Small intestine (tissue), 7 donors: ENCODE data around the gene PARVA. TPM values are rescaled to one million over a fixed set of nuclear protein-coding genes. Genes with fewer than 3 reads are reported as not detected.

Experiments
- DNase-seq, 2 donors: peaks; one replicate each; pipeline versions ENCODE4 v3.0.0 to v3.0.0-alpha.2; 2013
- FAIRE-seq: peaks from 2 replicates; lab custom pipeline; 2012; peaks lifted over from hg19 to GRCh38; lab: Jason Lieb, UNC
- H3K27ac ChIP-seq, 3 donors: one replicate each; pipeline ENCODE4 v1.5.1; 2013; ENCODE audit warnings: low read length in 2 of 3, mild to moderate bottlenecking in 2 of 3, control low read depth in 1 of 3, inconsistent platforms in 1 of 3, low read depth in 1 of 3, moderate library complexity in 1 of 3
- H3K27me3 ChIP-seq, 3 donors: one replicate each; pipeline ENCODE4 v1.6.1; 2013; ENCODE audit warnings: low read length in 3 of 3, inconsistent platforms in 1 of 3; ENCODE audit not compliant: control insufficient read depth in 3 of 3, insufficient read depth in 3 of 3
- H3K36me3 ChIP-seq, 3 donors: one replicate each; pipeline ENCODE4 v1.6.1; 2013; ENCODE audit warnings: low read length in 3 of 3, inconsistent platforms in 1 of 3, low read depth in 1 of 3, mild to moderate bottlenecking in 1 of 3, moderate library complexity in 1 of 3; ENCODE audit not compliant: control insufficient read depth in 3 of 3, insufficient read depth in 2 of 3
- H3K4me1 ChIP-seq, 3 donors: one replicate each; pipeline ENCODE4 v1.6.1; 2013; ENCODE audit warnings: low read length in 2 of 3, inconsistent platforms in 1 of 3, low read depth in 1 of 3, mild to moderate bottlenecking in 1 of 3, moderate library complexity in 1 of 3; ENCODE audit not compliant: control insufficient read depth in 3 of 3, insufficient read depth in 2 of 3
- H3K4me3 ChIP-seq, 3 donors: one replicate each; pipeline ENCODE4 v1.5.1; 2013; ENCODE audit warnings: low read length in 3 of 3, control low read depth in 1 of 3, inconsistent platforms in 1 of 3, low read depth in 1 of 3, mild to moderate bottlenecking in 1 of 3, moderate library complexity in 1 of 3
- H3K9me3 ChIP-seq, 2 donors: one replicate each; pipeline ENCODE4 v1.6.1; 2013; ENCODE audit warnings: low read depth in 1 of 2, low read length in 1 of 2; ENCODE audit not compliant: control insufficient read depth in 2 of 2, insufficient read depth in 1 of 2
- WGBS, 3 donors: extraction: QIAGEN DNeasy Blood & Tissue Kit; methylation state at CpG; one replicate each; pipeline ENCODE4 v1.1.7; 2013; 5-methylcytosine and 5-hydroxymethylcytosine counted together
- polyA plus RNA-seq, 4 donors: library from polyadenylated mRNA; stranded (reverse) in 3 of 4; unstranded in 1 of 4; fragments of 200-250 nt in 3 of 4; fragments of 120-200 nt in 1 of 4; gene quantifications; one replicate each; pipeline versions ENCODE4 v1.2.1 to v1.2.3, GENCODE V29; 2013
- donor health status: healthy with polysubstance abuse.
- donor health status: control.
- donor health status: control.
- donor health status: Bipolar disorder and iron deficiency.
- donor health status: healthy.

The PARVA gene
- polyA plus RNA-seq, 4 donors, result 6.5 to 22.1 (median 14.7) TPM

GRCh38 chr11:12392672-12393071 is 15.3 kb downstream of the PARVA start:
- no peak for FAIRE-seq
- H3K4me3 ChIP-seq, result no peak overlapping the region
- WGBS, 3 donors, result 87 to 92% (median 90%) methylated on average over 1 of the region's 1 CpG

GRCh38 chr11:12393691-12394090 is 16.3 kb downstream of the PARVA start:
- Histone ChIP-seq H3K4me1 (peaks cover 0 to 8% (median 4%) of the 10 kb centered on the region in 3 donors), H3K27ac (no peak overlapping the region), H3K4me3 (no peak overlapping the region), H3K36me3 (peaks cover 0 to 11% (median 0%) of the 10 kb centered on the region in 3 donors), H3K9me3 (peaks cover 0 to 14% of the 10 kb centered on the region in 2 donors), H3K27me3 (no peaks in the 10 kb centered on the region)
- 84 to 100% (median 95%) methylated on average over 1 of the region's 1 CpG for whole genome bisulfite sequencing, 3 donors
- FAIRE-seq, result no peak
- no peak for DNase-seq

More at GRCh38 chr11:12392672-12393071, 15.3 kb downstream of the PARVA start:
- no peak for DNase-seq
- no peak overlapping the region for H3K27ac ChIP-seq
- peaks cover 0 to 9% (median 0%) of the 10 kb centered on the region in 3 donors for H3K36me3 ChIP-seq
- no peaks in the 10 kb centered on the region for H3K27me3 ChIP-seq
- peaks cover 0 to 14% of the 10 kb centered on the region in 2 donors for H3K9me3 ChIP-seq
- H3K4me1 ChIP-seq, result peaks cover 0 to 8% (median 4%) of the 10 kb centered on the region in 3 donors

- no peak for FAIRE-seq
- Histone ChIP-seq H3K9me3 (peaks cover 0 to 14% of the 10 kb centered on the region in 2 donors), H3K27ac (no peak overlapping the region), H3K36me3 (peaks cover 0 to 9% (median 0%) of the 10 kb centered on the region in 3 donors), H3K4me3 (no peak overlapping the region), H3K27me3 (no peaks in the 10 kb centered on the region), H3K4me1 (peaks cover 0 to 8% (median 4%) of the 10 kb centered on the region in 3 donors)
- 90 to 92% (median 91%) methylated on average over 6 of the region's 6 CpGs for WGBS, 3 donors
- no peak for DNase-seq
Observed at GRCh38 chr11:12394601-12395000, 17.2 kb downstream of the PARVA start.

GRCh38 chr11:12395333-12395732 is 18.0 kb downstream of the PARVA start:
- Histone ChIP-seq H3K4me3 (no peak overlapping the region), H3K4me1 (peaks cover 0 to 6% (median 4%) of the 10 kb centered on the region in 3 donors), H3K27ac (no peak overlapping the region), H3K27me3 (no peaks in the 10 kb centered on the region), H3K9me3 (peaks cover 0 to 14% of the 10 kb centered on the region in 2 donors), H3K36me3 (peaks cover 0 to 9% (median 0%) of the 10 kb centered on the region in 3 donors)
- DNase-seq, result no peak
- no peak for FAIRE-seq
- WGBS, 3 donors, result 86 to 96% (median 93%) methylated on average over 9 of the region's 9 CpGs

GRCh38 chr11:12397931-12398334 is 20.6 kb downstream of the PARVA start:
- Histone ChIP-seq H3K4me1 (no peaks in the 10 kb centered on the region), H3K4me3 (no peak overlapping the region), H3K9me3 (peaks cover 0 to 14% of the 10 kb centered on the region in 2 donors), H3K27ac (peak overlapping the region in 2 of 3 donors; percentile 41 to 51), H3K27me3 (peaks cover 0 to 3% (median 0%) of the 10 kb centered on the region in 3 donors), H3K36me3 (peaks cover 0 to 10% (median 0%) of the 10 kb centered on the region in 3 donors)
- FAIRE-seq (no peak), DNase-seq (no peak)
- WGBS, 3 donors, result 46 to 86% (median 80%) methylated on average over 5 of the region's 5 CpGs

- no peak for FAIRE-seq
- Histone ChIP-seq H3K27me3 (peaks cover 0 to 3% (median 0%) of the 10 kb centered on the region in 3 donors), H3K4me1 (no peaks in the 10 kb centered on the region), H3K4me3 (no peak overlapping the region), H3K36me3 (peaks cover 0 to 10% (median 0%) of the 10 kb centered on the region in 3 donors), H3K9me3 (peaks cover 0 to 8% of the 10 kb centered on the region in 2 donors), H3K27ac (no peak overlapping the region)
- no peak for DNase-seq
Observed at GRCh38 chr11:12399355-12399754, 22.0 kb downstream of the PARVA start.

- WGBS, 3 donors, result 62 to 76% (median 67%) methylated on average over 4 of the region's 4 CpGs
- DNase-seq (no peak), FAIRE-seq (no peak)
- H3K36me3 ChIP-seq, result peaks cover 0 to 7% (median 0%) of the 10 kb centered on the region in 3 donors
- no peaks in the 10 kb centered on the region for H3K4me1 ChIP-seq
- H3K27ac ChIP-seq, result peak overlapping the region in 1 of 3 donors; percentile 9
- H3K9me3 ChIP-seq, result peaks cover 0 to 6% of the 10 kb centered on the region in 2 donors
- H3K27me3 ChIP-seq, result peaks cover 0 to 3% (median 0%) of the 10 kb centered on the region in 3 donors
- no peak overlapping the region for H3K4me3 ChIP-seq
Observed at GRCh38 chr11:12402025-12402424, 24.7 kb downstream of the PARVA start.

- Histone ChIP-seq H3K9me3 (peaks cover 0 to 6% of the 10 kb centered on the region in 2 donors), H3K36me3 (peaks cover 0 to 7% (median 0%) of the 10 kb centered on the region in 3 donors), H3K27ac (peak overlapping the region in 2 of 3 donors; percentile 57 to 60), H3K4me1 (no peaks in the 10 kb centered on the region), H3K27me3 (peaks cover 0 to 3% (median 0%) of the 10 kb centered on the region in 3 donors), H3K4me3 (no peak overlapping the region)
- FAIRE-seq, result no peak
- 78 to 84% (median 81%) methylated on average over 8 of the region's 8 CpGs for WGBS, 3 donors
- DNase-seq, result no peak
Observed at GRCh38 chr11:12402691-12403120, 25.3 kb downstream of the PARVA start.
